Measurements from ENCODE around the gene BGN.
A peak's percentile ranks its signal among the peaks of the same experiment; 100 is the strongest.

BGN gene

DNA sequence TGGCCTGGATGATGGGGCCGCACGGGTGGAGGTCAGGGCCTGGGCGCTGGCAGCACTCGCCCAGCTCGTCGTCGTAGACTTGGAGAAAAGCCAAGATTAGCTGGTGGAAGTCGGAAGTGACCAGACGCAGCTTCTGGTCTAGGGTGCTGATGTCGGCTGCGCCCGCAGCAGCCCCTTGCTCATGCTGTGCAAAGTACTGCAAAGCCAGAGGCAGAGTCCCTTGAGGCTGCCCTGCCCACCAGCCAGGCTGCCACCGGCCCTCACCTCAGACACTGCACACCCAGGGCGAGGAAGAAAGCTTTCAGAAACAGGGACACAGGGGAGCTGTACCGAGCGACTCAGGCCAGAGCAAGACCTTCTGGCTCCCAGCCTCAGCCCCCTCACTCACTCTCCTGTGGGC, 39.2 kb upstream of the BGN start:
- in situ Hi-C loops (cut with MboI; ENCODE audit: low sequenced_read_pairs) = no loop called here
- peaks cover 20% of the 10 kb centered on the region for H3K36me3 ChIP-seq (replicated peaks)

DNA sequence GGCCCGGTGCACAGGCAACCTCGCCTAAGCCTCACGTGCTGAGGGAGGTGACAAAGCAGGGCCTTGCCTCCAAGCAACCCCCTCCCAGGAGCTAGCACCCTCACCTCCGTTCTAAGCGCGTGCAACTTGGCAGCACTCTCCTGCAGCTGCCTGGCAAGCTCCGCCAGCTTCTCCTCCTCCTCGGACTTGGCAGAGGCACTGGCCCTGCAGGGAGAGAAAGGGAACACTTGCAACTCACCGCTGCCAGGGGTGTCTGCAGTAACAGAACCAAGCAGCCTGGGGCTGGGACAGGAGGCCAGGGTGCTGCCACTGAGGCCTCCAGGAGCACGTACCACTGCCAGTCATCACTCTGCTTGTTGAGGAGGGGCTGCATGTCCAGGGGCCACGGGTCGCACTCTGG, 38.6 kb upstream of the BGN start:
- no peak for DNase-seq (ENCODE audit: low spot score in 2 of 2)
- H3K4me3 ChIP-seq = no peak overlapping the region

More for the DNA sequence above, 39.2 kb upstream of the BGN start:
- no peaks in the 10 kb centered on the region for H3K4me1 ChIP-seq
- no peaks in the 10 kb centered on the region for H3K9me3 ChIP-seq
- DNase-seq (ENCODE audit: low spot score in 2 of 2) = no peak
- no peaks in the 10 kb centered on the region for H3K27me3 ChIP-seq (ENCODE audit: low read depth)
- H3K4me3 ChIP-seq = no peak overlapping the region

DNA sequence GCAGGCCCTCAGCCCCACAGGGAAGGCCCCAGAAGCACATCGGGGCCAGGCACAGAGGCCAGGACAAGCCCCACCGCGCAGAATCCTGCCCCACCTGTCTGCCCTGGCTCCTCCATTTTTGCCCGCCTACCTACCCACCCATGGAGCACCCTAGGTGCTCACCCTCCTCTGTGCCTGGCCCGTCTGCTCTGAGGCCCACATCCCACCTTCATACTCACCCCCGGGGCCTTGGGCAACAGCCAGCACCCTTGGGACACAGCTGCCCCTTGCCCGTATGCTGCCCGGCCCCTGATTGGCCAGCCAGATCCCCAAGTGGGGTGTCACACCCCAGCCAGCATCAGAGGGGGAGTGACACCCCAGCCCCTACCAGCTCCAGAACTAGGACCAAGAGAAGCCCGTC, 38.1 kb upstream of the BGN start:
- H3K4me3 ChIP-seq = no peak overlapping the region
- no peak for DNase-seq (ENCODE audit: low spot score in 2 of 2)
- H3K36me3 ChIP-seq (replicated peaks) = peaks cover 23% of the 10 kb centered on the region
- no peaks in the 10 kb centered on the region for H3K4me1 ChIP-seq
- no peaks in the 10 kb centered on the region for H3K9me3 ChIP-seq
- in situ Hi-C loops (cut with MboI; ENCODE audit: low sequenced_read_pairs) = no loop called here
- no peaks in the 10 kb centered on the region for H3K27me3 ChIP-seq (ENCODE audit: low read depth)

More for the DNA sequence above, 38.6 kb upstream of the BGN start:
- in situ Hi-C loops (cut with MboI; ENCODE audit: low sequenced_read_pairs) = no loop called here
- H3K27me3 ChIP-seq (ENCODE audit: low read depth) = no peaks in the 10 kb centered on the region
- H3K9me3 ChIP-seq = no peaks in the 10 kb centered on the region
- H3K4me1 ChIP-seq = no peaks in the 10 kb centered on the region
- peaks cover 22% of the 10 kb centered on the region for H3K36me3 ChIP-seq (replicated peaks)

DNA sequence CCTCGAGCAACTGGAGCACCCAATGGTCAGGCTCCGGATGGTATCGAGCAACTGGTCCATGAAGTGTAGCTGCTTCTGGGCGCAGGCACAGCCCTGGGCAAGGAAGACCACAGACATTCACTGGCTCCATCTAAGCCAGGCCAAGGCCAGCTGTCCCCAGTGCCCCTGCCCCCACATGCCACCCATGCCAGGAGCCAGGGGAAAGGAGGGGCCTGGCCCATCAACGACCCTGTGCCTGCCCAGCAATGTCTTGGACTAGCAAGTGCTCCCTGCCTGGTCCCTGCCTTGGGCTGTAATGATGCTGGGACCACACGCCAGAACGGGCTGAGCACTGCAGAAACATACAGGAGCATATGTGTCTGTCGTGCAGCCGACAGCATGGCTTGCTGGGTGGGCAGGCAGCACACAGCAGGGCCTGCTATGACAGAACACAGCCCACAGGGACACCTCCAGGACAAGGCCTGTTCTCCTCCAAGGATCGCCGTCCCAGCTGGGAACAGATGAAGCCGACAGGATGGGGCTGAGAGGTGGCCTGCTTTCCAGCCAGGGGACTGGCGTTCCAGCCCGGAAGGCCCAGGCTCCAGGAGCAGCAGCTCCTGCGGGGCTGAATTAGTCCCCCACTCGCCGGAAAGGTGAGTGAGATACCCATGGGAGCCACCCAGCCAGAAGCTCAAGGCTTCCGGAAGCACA, 37.5 kb upstream of the BGN start:
- H3K27me3 ChIP-seq (ENCODE audit: low read depth) = no peaks in the 10 kb centered on the region
- no peak overlapping the region for H3K4me3 ChIP-seq
- in situ Hi-C loops (cut with MboI; ENCODE audit: low sequenced_read_pairs) = no loop called here
- no peaks in the 10 kb centered on the region for H3K4me1 ChIP-seq
- no peaks in the 10 kb centered on the region for H3K9me3 ChIP-seq
- peaks cover 29% of the 10 kb centered on the region for H3K36me3 ChIP-seq (replicated peaks)
- DNase-seq (ENCODE audit: low spot score in 2 of 2) = no peak

DNA sequence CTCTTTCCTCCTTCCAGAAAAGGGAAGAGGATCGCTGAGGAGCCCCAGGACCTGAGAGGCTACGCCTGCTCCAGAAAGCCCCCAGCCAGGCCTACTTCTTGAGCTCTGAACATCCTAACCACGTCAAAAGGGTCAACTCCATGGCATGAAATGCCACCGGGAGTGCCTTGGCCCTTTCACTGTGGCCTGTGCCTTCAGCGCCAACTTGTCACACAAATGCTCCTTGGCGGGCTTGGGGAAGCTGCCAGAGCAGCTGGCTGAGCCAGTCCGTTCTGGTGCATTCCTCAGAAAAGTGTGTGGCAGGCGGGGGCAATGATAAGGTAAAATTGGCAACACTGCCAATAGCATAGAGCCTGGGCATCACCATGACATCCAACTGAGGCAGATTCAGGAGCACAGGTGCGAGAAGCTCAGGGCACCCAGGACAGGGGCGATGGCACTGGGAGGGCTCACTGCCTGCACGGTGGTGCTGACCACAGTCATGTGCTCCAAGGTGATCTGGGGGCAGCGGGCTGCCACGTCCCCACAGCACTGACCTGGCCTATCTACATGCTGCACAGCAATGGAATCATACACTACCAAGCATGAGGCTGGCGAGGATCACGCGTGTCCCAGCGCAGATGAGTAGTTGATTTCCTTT, 36.8 kb upstream of the BGN start:
- in situ Hi-C loops (cut with MboI; ENCODE audit: low sequenced_read_pairs) = no loop called here
- Histone ChIP-seq H3K9me3 (no peaks in the 10 kb centered on the region), H3K36me3 (replicated peaks) (peaks cover 36% of the 10 kb centered on the region), H3K4me3 (no peak overlapping the region), H3K4me1 (no peaks in the 10 kb centered on the region), H3K27me3 (ENCODE audit: low read depth) (no peaks in the 10 kb centered on the region)
- DNase-seq (ENCODE audit: low spot score in 2 of 2) = no peak

DNA sequence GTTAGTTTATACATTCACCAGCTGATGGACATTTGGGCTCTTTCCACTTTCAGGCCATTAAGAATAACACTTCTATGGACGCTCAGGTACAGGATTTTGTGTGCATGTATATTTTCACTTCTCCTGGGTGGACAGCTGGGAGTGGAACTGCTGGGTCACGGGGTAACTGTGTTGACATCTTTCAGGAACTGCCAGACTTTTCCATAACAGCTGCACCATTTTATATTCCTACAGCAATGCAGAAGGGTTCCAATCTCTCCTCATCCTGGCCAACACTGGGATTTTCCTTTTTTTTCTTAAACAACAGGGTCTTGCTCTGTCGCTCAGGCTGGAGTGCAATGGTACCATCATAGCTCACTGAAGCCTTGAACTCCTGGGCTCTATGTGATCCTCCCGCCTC, 36.3 kb upstream of the BGN start:
- in situ Hi-C loops (cut with MboI; ENCODE audit: low sequenced_read_pairs) = no loop called here
- Histone ChIP-seq H3K36me3 (replicated peaks) (peaks cover 36% of the 10 kb centered on the region), H3K9me3 (no peaks in the 10 kb centered on the region), H3K27me3 (ENCODE audit: low read depth) (no peaks in the 10 kb centered on the region), H3K4me3 (no peak overlapping the region), H3K4me1 (no peaks in the 10 kb centered on the region)
- DNase-seq (ENCODE audit: low spot score in 2 of 2) = no peak

DNA sequence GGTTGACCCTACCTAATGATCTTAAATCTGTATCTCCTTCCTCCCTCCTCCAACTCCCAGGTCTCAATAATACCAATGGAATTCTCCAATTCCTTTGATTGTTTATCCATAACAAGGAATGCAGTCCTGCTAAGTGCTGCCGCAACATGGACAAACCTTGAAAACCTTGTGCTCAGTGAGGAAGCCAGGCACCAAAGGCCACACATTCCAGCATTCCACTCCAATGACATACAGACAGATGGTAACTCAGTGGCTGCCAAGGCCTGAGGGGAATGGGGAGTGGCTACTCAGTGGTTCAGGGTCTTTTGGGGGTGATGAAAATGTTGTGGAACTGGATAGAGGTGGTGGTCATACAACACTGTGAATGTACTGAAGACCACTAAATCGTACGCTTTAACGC, 34.8 kb upstream of the BGN start:
- Histone ChIP-seq H3K4me3 (no peak overlapping the region), H3K4me1 (no peaks in the 10 kb centered on the region), H3K9me3 (no peaks in the 10 kb centered on the region), H3K36me3 (replicated peaks) (peaks cover 46% of the 10 kb centered on the region), H3K27me3 (ENCODE audit: low read depth) (no peaks in the 10 kb centered on the region)
- DNase-seq (ENCODE audit: low spot score in 2 of 2) = no peak
- in situ Hi-C loops (cut with MboI; ENCODE audit: low sequenced_read_pairs) = loop anchor here (5.0 kb wide), 1 partner anchor 47 kb away; no protein-coding TSS in a partner anchor

DNA sequence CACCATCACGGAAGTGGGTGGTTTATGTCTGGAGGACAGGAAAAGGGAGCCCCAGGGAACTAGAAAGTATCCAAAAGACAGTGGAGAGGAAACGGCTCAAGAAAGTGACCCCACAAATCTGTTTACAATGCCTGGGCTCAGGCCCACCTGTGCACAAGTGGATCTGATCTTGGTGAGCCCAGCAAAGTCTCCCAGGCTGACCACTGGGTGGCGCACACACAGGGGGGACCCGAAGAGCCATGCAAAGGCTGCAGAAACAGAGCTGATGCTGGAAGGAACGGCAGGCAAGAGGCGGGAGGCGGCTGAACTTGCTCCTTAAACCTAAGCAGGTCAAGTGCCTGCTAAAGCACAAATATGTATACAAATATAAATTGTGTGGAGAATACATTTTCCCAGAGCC, 34.0 kb upstream of the BGN start:
- H3K9me3 ChIP-seq = no peaks in the 10 kb centered on the region
- no peaks in the 10 kb centered on the region for H3K27me3 ChIP-seq (ENCODE audit: low read depth)
- no peak overlapping the region for H3K4me3 ChIP-seq
- peaks cover 52% of the 10 kb centered on the region for H3K36me3 ChIP-seq (replicated peaks)
- H3K4me1 ChIP-seq = no peaks in the 10 kb centered on the region
- in situ Hi-C loops (cut with MboI; ENCODE audit: low sequenced_read_pairs) = loop anchor here (5.0 kb wide), 1 partner anchor 46 kb away; no protein-coding TSS in a partner anchor
- peak; percentile 28 to 79 for DNase-seq (ENCODE audit: low spot score in 2 of 2)

DNA sequence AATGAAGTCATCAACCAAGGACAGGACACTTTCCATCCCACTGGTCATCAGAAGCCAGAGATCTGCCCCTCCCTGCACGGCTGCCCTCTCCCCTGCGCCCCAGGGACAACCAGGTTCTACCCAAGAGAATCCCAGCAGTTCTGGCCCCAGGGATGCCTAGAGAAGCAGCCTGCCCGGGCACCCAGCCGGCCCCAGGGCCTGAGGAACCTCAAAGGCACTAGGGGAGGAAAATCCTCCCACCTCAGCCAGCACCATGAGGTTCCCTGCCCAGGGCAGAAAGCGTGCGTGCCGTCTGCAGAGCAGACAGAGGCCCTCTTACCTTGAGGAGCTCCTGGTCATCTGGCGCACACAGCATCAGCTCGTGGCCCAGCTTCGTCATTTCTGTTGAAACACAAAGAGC, 32.5 kb upstream of the BGN start:
- no peak for DNase-seq (ENCODE audit: low spot score in 2 of 2)
- Histone ChIP-seq H3K4me3 (no peak overlapping the region), H3K9me3 (no peaks in the 10 kb centered on the region), H3K4me1 (no peaks in the 10 kb centered on the region), H3K36me3 (replicated peaks) (peaks cover 60% of the 10 kb centered on the region), H3K27me3 (ENCODE audit: low read depth) (no peaks in the 10 kb centered on the region)
- in situ Hi-C loops (cut with MboI; ENCODE audit: low sequenced_read_pairs) = loop anchor here (5.0 kb wide), 1 partner anchor 45 kb away; no protein-coding TSS in a partner anchor

DNA sequence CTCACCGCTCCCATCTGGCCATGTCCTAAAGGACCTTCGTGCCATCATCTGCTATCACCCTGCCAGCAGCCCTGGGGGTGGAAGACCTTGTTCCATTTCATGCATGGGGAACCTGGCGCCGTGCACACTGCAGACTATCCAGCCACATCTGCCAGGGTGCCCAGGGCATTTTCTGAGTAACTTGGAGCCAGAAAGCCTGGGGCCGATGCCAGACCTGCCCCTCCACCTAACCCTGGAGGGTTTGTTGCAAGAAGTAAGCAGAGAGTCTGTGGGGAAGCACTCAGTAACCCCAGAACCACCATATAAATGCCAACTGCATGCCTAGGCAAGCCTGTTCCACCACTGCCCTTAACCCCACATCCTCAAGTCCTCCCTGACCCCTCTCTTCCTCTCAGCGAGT, 31.7 kb upstream of the BGN start:
- no peaks in the 10 kb centered on the region for H3K27me3 ChIP-seq (ENCODE audit: low read depth)
- H3K36me3 ChIP-seq (replicated peaks) = peaks cover 60% of the 10 kb centered on the region
- H3K4me1 ChIP-seq = no peaks in the 10 kb centered on the region
- H3K4me3 ChIP-seq = no peak overlapping the region
- DNase-seq (ENCODE audit: low spot score in 2 of 2) = no peak
- H3K9me3 ChIP-seq = no peaks in the 10 kb centered on the region
- in situ Hi-C loops (cut with MboI; ENCODE audit: low sequenced_read_pairs) = loop anchor here (5.0 kb wide), 1 partner anchor 44 kb away; no protein-coding TSS in a partner anchor

DNA sequence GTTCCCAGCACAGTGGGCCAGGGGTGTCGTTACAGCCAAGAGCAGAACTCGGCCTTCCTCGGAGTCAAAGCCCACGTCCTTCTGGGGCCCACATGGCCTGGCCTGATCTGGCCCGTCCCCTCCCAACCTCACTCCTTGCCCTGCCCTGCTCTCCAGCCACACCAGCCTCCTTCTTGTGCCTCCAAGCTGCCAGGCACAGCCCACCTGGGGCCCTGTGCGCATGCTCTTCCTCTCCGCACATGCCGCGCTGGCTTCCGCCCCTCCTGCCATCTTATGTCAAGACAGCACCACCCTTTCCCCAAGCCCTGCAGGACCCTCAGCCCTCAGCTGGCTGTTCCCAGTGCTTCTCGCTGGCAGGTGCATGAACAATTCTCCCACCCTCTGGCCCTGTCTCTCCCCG, 31.2 kb upstream of the BGN start:
- no peak for DNase-seq (ENCODE audit: low spot score in 2 of 2)
- H3K4me1 ChIP-seq = no peaks in the 10 kb centered on the region
- peaks cover 63% of the 10 kb centered on the region for H3K36me3 ChIP-seq (replicated peaks)
- H3K27me3 ChIP-seq (ENCODE audit: low read depth) = no peaks in the 10 kb centered on the region
- H3K4me3 ChIP-seq = no peak overlapping the region
- in situ Hi-C loops (cut with MboI; ENCODE audit: low sequenced_read_pairs) = loop anchor here (5.0 kb wide), 1 partner anchor 44 kb away; no protein-coding TSS in a partner anchor
- no peaks in the 10 kb centered on the region for H3K9me3 ChIP-seq

DNA sequence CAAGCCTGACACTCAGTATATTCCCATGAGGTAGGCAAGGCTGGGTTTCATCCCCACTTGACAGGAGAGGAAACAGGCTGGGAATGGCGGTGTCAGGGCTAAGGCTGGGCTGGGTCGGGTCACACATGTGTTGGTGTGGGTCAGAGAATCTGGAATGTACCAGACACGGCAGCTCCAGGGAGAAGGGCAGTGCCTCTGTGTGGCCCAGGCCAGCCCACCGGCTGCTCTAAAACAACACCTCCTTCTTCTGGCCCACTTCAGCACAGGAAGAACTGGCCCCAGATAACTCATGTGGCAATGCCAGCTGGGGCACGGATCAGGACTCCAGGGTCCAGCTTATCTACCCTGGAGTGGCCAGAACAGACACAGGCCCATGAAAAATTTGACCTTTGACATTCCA, 30.7 kb upstream of the BGN start:
- peaks cover 63% of the 10 kb centered on the region for H3K36me3 ChIP-seq (replicated peaks)
- H3K4me1 ChIP-seq = no peaks in the 10 kb centered on the region
- DNase-seq (ENCODE audit: low spot score in 2 of 2) = no peak
- no peaks in the 10 kb centered on the region for H3K9me3 ChIP-seq
- H3K27me3 ChIP-seq (ENCODE audit: low read depth) = no peaks in the 10 kb centered on the region
- in situ Hi-C loops (cut with MboI; ENCODE audit: low sequenced_read_pairs) = loop anchor here (5.0 kb wide), 1 partner anchor 43 kb away; no protein-coding TSS in a partner anchor
- no peak overlapping the region for H3K4me3 ChIP-seq

DNA sequence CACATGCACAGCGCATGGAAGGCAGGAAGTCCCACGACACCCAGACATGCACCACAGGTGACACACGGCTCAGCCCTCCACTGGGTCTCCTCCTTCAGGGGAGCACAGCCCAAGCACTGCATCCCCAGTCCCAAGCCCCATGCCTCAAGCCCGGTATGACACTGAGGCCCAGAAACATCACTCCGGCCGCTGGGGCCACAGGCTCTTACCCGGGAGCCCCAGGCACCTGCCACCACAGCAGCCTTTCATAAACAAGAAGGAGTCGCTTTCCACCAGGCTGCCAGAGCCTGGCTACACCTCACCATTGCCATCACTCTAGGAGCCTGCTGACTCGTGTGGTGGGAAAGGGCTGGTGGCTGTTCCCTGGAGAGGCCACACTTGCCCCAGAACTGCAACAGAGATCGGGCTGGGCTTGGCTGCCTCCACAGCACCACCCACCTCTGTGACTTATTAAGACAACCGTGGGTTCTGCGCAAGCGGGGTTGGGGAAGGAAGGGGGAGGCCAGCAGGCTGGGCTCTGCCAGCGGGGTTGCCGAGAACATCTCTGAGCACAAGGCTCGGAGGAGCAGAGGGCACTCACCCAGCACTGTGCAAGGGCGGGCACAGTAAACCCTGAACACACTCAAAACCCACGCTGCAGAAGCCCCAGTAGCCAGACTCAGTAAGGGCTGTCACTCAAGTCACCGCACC, 28.9 kb upstream of the BGN start:
- Histone ChIP-seq H3K4me1 (no peaks in the 10 kb centered on the region), H3K9me3 (no peaks in the 10 kb centered on the region), H3K27me3 (ENCODE audit: low read depth) (no peaks in the 10 kb centered on the region), H3K4me3 (no peak overlapping the region), H3K36me3 (replicated peaks) (peaks cover 52% of the 10 kb centered on the region)
- no peak for DNase-seq (ENCODE audit: low spot score in 2 of 2)
- in situ Hi-C loops (cut with MboI; ENCODE audit: low sequenced_read_pairs) = no loop called here

DNA sequence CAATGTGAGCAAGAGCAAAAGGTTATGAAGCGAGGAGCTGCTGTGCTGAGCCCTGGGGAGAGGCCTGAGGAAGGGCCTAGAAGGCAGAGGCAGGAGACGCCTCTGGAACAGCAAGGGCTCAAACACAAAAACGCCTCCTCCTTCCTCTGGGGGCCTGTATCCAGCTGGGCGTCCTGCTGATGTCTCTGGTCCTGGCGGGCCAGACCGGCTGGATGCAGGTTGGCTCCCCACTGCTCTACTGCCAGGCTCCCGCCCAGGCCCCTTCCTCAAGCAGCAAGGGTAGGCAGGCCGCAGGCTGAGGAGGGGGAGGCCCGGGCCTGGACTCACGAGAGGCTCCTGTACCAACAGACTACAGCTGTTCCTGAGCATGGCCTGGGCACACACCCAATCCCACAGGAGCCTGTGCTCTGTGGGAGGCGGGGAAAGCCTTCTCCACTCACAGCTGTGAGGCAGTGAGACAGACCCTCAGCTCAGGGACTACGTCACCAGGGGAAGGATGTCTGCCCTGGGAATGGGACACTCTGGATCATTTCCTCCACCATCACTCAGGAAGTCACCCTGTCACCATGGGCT, 26.7 kb upstream of the BGN start:
- H3K36me3 ChIP-seq (replicated peaks) = peaks cover 35% of the 10 kb centered on the region
- H3K4me1 ChIP-seq = no peaks in the 10 kb centered on the region
- H3K4me3 ChIP-seq = no peak overlapping the region
- H3K27me3 ChIP-seq (ENCODE audit: low read depth) = no peaks in the 10 kb centered on the region
- in situ Hi-C loops (cut with MboI; ENCODE audit: low sequenced_read_pairs) = no loop called here
- no peaks in the 10 kb centered on the region for H3K9me3 ChIP-seq
- DNase-seq (ENCODE audit: low spot score in 2 of 2) = no peak
